GM18517 (cell line): Measurements from ENCODE around the gene CCM2.
"Not testable (repeated sequence)": the region's sequence is repeated elsewhere in the genome, so short reads cannot be mapped to it uniquely, and the experiment has no call there.

Source experiments
- ATAC-seq: cut with Tn5 transposase; IDR thresholded peaks from one replicate; pipeline ENCODE4 v1.9.1; 2021; ENCODE audit warnings: mild to moderate bottlenecking, moderate library complexity; ENCODE audit not compliant: unreplicated experiment

CCM2 gene

DNA sequence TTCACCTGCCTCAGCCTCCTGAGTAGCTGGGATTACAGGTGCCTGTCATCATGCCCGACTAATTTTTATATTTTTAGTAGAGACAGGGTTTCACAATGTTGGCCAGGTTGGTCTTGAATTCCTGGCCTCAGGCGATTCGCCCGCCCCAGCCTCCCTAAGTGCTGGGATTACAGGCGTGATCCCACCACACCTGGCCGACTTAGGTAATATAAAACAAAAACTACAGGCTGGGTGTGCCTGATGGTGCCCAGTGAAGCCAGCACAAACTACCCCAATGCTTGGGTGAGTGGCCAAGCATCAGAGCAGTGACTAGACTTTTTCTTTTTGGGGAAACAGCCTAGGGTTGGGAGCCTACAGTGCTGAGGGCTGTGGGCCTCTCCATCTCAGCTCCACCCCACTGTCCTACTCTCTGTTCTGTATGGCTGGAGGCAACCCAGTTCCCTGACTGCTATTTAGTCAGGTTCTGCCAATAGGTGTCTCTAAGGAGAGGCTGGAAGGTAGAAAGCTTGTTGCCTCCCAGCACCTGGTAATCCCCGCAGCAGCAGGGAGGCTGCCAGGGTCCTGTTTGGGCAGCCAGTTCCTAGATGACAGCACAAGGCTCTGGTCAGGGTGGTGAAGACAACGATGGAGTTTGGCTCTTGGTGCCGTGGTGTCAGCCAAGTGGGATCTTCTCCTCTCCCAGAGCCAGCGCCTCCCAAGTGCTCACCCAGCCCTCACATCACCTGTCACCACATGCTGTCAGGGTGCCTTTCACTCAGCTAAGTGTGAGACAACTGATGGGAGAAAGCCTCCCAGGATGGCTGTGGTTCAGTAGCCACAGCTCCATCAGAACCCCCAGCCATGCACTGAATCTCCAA, 99.2 kb downstream of the CCM2 start:
- no peak for ATAC-seq

DNA sequence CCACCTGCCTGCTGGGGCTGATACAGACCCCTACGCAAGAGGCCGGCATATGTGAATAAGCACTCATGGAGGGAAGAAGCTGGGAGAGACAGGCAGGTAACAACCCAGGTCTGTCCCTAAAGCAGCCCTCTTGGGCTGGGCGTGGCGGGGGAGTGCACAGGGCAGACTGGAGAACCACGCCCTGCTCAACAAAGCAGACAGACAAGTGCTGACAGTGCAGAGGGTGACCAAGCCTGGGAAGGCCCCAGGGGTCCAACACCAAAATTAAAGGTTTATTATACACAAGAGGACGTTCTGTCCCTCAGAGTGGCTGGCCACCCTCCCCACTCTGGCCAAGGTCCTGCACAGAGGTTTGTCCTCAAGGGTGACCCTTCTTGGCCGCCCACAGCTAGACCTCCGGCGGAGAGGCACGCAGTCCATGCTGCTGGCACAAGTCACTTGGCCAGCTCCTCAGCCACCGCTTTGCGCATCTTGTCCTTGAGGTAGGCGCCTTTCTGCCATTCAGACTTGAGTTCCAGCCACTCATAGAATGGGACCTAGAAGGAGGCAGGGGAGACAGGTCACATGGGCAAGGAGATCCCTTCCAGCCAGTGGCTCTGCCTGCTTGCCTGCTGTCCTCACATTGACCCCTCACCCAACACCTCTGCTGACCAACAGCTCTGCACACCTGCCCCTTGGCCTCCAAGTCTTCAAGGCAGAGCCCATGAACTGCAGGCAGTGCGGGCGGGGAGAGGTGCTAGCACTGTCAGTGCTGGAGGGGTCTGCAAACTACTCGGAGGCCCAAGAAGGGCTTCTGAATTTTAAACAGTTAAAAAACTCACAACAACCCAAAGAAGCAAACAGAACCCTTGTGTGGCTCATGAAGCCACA, 100.1 kb downstream of the CCM2 start:
- ATAC-seq: no peak

DNA sequence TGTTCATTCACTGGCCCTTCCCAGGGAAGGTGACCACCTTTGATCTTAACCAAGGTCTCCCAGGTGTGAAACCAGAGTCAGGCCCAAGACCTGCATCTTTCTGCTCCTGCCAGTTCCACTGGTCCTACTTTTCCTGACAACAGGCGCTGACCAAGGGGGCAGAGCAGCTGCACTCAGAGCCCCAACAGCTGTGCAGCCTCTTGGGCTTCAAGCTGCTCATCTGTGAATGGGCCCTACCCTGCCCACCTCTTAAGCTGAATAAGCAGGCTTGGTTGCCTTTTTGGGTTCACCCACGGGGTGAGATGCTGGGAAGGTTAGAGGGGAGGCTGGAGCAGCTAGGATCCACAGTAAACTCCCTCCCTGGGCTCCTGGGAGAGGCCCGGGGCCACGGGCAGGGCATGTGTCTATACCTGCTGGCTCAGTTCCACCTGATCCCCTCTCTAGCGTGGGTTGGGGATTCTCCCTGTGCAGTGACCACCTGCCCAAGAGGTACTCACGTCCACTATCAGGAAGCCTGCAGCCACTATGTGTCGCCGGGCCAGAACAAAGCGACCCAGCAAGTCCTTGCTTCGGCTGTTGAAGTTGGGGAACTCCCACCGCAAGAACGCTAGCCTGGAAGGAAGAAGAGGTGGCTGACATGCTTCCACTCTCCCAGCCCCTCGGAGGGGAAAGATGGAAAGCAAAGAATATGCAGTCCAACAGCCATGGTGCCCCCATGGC, 100.9 kb downstream of the CCM2 start:
- ATAC-seq: no peak

DNA sequence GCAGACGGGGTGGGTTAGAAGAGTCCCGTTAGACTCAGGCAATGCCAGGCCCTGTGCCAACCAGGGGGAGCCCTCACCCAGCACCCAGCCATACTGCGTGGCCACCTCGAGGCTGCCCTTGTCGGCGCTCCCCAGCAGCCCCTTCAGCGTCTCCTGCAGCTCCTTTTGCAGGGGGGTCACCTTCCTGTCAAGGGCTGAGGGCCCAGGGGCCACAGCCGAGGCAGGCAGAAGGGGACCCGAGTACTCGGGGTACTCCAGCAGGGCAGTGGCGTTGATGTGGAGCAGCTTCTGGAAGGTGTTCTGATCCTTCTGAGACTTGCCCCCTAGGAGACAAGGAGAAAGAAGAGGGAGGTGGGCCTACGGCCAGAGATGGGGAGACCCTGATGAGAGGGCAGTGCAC, 101.7 kb downstream of the CCM2 start:
- no peak for ATAC-seq

DNA sequence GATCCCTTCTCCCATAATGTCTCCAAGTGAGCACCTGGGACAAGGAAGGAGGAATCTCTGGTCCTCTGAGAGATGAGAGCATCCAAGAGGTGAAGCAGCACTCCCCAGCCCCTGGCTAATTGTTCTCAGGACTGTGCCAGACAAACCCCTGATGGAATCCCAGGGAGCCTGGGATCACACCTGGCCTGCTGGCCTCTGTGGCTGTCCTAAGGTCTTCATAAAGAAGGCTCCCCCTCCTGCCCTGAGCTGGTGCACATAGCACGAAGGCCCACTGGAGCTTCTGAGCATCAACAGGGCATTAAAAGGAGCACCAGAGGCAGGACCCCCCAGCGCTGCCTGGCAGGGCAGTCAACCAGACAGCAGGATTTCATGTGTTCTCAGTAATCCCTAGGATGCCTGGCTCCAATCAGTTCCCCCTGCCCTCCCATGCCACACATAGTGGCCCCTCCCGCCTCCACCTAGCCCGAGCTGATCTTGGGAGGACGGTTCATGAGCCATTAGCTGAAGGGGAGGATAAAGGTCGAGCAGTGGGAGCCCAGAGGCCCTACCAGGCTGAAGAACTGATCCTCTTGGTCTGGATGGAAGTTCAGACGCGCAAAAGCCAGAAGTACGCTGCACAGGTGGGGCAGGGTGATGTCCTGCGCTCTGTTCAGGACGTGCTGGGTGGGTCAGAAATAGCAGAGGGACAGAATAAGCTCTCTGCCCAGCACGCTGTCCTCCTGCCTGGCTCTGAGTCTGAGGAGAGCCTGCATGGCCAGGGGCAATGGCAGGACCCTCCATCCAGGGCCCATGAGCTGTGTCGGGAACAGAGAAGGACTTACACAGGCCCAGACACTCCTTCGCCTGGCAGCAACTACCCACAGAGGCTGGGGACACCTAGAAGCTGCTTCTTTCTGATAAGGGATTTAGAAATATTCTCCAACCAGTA, 103.0 kb downstream of the CCM2 start:
- no peak for ATAC-seq

DNA sequence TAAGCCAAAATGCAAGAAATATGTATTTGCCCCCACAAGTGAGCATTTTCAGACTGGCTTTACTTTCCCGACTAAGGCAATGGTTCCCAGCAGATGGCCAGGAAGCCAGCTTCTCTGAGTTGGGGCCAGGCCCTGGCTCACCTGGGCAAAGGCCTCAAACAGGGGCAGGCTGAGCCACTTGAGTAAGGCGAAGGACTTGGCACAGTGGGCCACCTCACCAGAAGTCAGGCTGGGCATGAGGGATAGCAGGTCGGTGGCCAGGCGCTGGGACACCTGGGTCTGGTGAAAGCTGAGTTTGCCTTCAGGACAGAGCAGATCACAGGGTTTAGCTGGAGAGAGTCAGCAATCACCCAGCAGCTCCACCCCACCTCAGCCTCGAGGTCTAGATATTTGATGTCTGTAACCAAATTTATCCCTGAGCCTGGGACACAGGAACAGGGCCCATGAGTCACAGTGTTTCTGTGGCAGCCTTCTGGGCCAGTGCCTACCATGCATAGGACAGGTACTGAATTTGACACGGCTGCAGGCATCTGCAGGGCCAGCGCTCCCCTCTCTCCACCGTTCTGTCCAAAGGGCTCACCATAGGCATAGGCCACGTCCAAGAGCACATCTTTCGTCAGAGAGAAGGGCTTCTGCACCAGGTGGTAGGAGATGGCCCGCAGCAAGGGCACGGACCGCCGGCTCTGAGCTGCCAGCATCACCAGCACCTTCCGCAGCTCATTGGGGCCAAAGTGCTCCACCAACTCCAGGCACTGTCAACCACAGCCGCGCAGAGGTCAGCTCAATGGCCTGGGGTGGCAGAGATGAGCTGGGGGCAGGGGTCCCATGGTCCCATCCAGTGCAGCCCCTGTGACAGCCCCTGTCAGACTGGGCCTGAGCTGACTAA, 104.2 kb downstream of the CCM2 start:
- ATAC-seq: no peak

DNA sequence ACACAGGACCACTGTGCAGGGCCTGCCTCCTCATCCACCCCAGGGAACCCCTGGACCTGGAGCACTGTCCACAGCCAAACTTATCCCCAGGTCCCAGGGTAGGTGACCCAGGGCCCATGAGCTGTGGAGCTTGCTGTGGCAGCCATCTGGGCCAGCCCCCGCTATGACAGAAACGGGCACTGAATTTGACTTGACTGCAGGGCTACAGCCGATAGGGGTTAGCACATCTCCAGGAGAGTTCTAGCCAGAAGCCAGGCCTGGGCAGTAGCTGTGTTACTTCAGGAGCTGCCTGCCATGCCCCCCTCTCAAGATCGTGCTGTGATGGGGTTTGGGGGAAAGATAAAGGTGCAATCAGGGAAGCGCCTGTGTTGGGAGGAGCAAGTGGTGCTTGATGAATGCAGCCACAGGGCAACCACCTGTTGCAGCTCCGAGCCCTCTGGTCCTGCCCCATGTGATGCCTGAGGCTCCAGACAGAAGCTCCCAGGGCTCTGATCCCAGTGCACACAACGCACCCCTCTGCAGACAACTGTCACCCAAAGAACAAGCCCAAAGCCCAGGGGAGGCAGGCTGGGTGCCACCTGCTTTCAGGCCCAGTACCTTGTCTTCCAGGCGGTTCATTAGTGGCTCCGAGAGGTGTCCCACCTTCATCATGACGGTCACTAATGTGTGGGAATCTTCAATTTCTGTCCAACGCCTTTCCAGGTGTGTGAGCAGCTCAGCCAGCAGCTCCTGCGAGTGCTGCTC, 105.0 kb downstream of the CCM2 start:
- ATAC-seq: no peak

DNA sequence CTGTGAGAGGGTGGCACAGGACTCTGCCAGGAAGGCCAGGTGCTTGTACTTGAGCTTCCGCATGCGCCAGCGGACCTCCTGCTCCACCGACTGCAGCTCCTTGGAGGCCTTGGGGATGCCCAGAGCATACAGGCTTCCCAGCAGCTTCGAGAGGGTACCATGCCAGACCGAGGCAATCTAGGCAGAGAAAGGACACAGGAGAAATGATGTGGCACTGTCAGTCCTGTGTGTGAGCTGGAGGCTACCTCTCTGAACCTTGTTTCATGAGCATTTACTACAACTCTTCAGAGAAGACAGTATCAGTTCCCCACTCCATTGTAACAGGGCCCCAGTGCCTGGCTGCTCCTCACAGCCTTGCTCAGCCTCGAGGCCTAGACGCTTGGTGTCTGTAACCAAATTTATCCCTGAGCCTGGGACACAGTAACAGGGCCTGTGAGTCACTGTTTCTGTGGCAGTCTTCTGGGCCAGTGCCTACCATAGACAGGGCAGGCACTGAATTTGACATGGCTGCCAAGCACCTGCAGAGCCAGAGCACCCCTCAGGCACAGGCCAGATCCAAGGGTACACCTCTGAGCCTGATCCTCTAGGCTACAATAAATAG, 105.7 kb downstream of the CCM2 start:
- ATAC-seq: no peak

DNA sequence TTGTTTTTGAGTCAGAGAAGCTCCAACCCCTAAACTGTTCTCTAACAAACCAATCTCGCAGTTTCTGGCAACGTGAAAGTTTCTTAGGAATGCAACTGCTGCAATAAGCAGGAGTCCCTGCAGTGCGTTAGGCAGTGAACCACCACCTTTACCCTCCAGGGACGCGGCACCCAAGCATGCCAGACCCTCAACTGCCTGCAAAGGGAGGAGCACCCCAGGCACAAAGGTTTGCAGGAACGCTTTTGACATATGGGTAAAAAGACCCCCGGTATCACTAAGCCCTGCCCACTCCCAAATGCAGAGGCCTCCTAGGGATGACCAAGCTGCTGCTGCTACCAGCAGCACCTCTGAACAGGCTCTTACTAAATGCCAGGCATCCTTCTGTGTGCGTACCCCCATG, 106.8 kb downstream of the CCM2 start:
- ATAC-seq: no peak

DNA sequence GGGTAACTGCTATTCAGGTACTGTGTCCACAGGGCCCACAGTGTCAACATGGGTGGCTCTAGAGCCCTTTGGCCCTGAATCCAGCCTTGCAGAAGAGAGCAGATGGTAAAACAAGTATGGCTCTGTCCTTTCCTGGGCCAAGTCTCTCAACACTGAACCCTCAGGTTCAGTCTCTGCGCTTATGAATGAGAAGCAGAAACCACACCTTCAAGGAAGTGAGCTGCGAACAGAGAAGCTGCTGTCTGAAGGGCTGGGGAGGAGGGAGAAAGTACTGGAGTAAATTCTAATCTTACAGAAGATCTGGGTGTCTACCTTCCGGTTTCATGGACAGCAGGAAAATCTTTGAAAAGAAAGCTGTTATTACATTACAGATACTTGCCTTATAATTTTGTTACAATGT, 107.4 kb downstream of the CCM2 start:
- ATAC-seq: no peak

DNA sequence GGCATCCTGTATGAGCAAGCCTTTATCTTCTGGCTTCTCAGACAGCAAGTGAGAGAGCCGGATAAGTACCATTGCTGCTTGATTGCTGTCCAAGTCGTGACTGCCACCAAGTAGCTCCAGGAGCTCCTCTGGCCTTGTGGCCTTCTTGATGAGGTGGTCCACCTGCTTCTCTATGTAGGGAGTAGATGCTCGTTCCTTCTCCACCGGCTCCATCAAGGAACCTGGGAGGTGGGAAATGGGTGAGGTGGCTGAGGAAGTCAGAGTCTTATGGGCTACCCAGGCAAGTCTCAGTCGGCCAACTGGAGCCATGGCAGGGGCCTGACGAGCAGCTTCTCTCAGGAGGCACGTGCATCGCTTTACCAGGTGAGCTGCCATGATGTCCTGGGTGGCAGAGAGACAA, 108.9 kb downstream of the CCM2 start:
- ATAC-seq: no peak

DNA sequence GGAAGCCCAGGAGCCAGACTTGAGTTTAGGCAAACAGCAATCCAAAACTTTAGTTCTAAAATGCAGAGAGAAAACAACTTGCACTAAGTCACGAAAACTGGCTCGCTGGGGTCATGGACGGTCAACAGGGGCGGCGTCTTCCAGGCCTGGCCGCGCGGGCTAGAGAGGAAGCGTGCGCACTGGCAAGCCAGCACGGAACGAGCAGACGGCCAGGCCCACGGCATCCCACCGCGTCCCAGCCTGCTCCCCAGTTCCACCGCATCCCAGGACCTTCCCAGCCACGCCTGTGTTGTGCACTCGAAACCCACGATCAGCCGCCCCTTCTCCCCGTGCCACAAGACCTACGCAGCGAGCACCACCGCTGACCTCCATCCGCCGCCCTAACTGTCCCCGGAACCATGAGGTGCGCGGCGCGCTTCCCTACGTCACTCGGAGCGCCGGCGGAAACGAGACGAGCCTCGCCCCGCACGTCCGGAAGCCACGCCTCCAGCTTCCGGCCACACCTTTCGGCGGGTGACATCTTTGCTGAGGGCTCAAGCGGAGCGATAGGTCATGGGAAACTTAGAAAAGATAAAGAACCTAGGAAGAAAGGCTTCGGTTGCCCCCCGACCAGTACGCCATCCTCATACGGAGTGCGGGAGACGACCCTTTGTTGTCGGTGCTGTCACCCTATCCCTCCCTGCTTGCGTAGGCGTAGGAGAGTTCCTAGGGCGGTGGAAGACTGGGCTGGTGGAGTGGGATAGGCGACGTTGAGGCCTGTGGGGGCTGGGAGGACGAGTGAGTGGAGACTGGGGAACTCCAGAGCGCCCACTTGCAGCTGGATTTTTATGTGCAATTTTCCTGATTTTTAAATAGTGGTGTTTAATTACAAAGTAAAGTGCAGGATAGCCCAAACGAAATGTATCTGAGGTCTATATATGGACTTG, 111.6 kb downstream of the CCM2 start, which contains the start of gene TBRG4:
Gene TBRG4 (minus strand): TSS at position 400 of the 926 bp plus-strand sequence. CDS start 2,460 bp downstream, outside the sequence.
- peak; percentile 87 for ATAC-seq

DNA sequence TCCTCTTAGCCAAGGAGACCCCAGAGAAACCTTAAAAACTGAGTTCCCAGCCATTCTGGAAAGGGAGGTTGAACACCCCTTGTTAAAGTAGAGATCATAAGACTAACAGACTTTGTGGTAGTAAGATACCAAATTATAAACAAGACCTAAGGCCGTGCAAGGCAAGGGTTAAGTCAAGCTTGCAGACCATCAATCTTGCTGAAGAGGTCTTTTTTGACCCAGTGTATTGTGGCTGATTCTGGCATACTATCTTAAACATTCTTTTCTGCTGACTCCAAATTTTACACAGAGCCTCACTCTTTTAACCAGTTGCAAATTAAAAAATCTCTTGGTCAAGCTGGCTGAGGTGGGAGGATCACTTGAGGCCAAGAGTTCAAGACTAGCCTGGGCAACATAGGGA, 112.6 kb downstream of the CCM2 start:
- ATAC-seq: no peak

DNA sequence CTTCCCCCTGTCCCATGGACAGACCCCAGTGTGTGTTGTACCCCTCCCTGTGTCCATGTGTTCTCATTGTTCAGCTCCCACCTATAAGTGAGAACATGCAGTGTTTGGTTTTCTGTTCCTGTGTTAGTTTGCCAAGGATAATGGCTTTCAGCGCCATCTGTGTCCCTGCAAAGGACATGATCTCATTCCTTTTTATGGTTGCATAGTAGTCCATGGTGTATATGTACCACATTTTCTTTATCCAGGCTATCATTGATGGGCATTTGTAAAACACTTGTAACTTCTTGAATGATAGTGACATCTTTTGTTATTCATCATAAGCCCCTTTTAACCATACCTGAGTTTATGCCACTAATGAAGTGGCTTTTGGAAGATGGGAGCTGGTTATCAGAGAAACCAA, 114.3 kb downstream of the CCM2 start:
- not testable (repeated sequence) for ATAC-seq

DNA sequence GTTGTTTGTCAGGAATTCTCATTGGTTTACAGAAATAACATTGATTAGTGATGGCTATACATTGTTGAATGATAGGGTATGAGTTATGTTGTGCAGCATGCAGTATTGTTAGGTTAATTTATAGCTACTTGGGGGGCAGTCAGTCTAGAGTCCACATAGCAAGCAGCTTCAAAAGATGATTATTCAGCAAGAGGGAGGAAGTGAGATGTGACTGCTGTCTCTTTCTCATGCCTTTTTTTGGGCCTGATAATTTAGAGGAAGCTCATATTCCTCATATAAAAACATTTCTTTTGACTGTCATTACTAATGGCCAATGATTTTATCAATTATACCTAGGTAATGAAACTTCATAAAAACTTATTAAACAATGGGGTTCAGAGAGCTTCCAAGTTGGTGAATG, 114.9 kb downstream of the CCM2 start:
- no peak for ATAC-seq

DNA sequence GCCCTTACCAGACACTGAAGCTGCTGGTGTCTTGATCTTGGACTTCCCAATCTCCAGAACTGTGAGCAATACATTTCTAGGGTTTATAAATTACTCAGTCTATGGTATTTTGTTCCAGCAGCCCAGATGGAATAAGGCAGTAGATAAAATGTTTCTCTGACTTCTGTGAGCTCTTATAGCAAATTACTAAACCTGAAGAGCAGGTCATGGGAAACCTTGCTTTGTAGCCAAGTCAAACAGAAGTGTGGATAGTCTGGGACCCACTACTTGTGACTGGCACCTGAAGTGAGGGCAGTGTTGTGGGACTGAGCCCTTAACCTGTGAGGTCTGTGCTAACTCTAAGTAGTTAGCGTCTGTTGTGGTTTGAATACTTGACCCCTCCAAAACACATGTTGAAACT, 116.0 kb downstream of the CCM2 start:
- ATAC-seq: no peak

DNA sequence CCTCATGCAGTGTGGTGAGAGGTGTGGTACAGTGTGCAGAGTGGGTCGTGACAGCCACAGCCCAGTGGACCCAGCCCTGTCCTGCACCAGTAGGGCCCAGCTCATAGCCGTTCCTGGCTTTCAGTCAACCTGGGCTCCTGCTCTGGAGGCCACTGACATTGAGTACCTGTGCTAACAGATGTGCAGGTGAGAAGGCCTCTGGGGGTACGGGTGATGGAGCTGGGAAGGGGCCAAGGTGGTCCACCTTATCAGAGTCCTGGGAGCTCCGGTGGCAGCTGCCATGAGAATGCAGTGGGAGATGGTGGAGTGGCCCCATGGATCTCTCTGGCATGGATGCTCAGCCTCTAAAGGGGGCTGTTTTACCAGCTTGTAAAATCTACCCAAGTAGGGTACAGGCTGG, 117.6 kb downstream of the CCM2 start:
- no peak for ATAC-seq
